Fibroblast of lung (primary cell): Measurements from ENCODE around the gene NELFB. TPM values are rescaled to one million over a fixed set of nuclear protein-coding genes. Genes with fewer than 3 reads are reported as not detected.

Source experiments
- DNase-seq, 2 donors: peaks; one replicate each; pipeline versions ENCODE4 v3.0.0 to v3.0.0-alpha.2; 2010; ENCODE audit warnings: low read depth in 2 of 2
- H2AFZ ChIP-seq: 2 replicates; pipeline ENCODE4 v1.5.1; 2012; ENCODE audit warnings: low read length, control low read depth, inconsistent platforms
- H3K27ac ChIP-seq: 2 replicates; pipeline ENCODE4 v1.5.1; 2011; ENCODE audit warnings: low read length, control low read depth; ENCODE audit not compliant: insufficient read depth
- H3K27me3 ChIP-seq: 2 replicates; pipeline ENCODE4 v1.5.1; 2011; ENCODE audit warnings: mild to moderate bottlenecking, low read length; ENCODE audit not compliant: control insufficient read depth, insufficient read depth
- H3K36me3 ChIP-seq: 2 replicates; pipeline ENCODE4 v1.5.1; 2011; ENCODE audit warnings: low read length; ENCODE audit not compliant: control insufficient read depth, insufficient read depth
- H3K4me1 ChIP-seq: 2 replicates; pipeline ENCODE4 v1.5.1; 2011; ENCODE audit warnings: low read length; ENCODE audit not compliant: control insufficient read depth, insufficient read depth; ENCODE audit errors: extremely low read depth
- H3K4me2 ChIP-seq: 2 replicates; pipeline ENCODE4 v1.5.1; 2011; ENCODE audit warnings: low read length, control low read depth; ENCODE audit not compliant: insufficient read depth; ENCODE audit errors: extremely low read depth
- H3K4me3 ChIP-seq, 4 experiments: fragments of 200-600 bp in 1 of 4; sonication (generic) in 1 of 4; replicated peaks in 1 of 4; 2 replicates each; pipeline ENCODE4 v1.5.1; 2011 to 2016; ENCODE audit warnings: low read length in 4 of 4, low read depth in 3 of 4, mild to moderate bottlenecking in 3 of 4, control low read depth in 2 of 4, inconsistent platforms in 1 of 4, mixed read lengths in 1 of 4; ENCODE audit not compliant: insufficient read depth in 1 of 4; ENCODE audit errors: control extremely low read depth in 1 of 4
- H3K79me2 ChIP-seq: 2 replicates; pipeline ENCODE4 v1.5.1; 2012; ENCODE audit warnings: mild to moderate bottlenecking, low read length, inconsistent platforms; ENCODE audit not compliant: control insufficient read depth, insufficient read depth
- H3K9ac ChIP-seq: 2 replicates; pipeline ENCODE4 v1.5.1; 2011; ENCODE audit warnings: mild to moderate bottlenecking, low read length, control low read depth; ENCODE audit not compliant: insufficient read depth
- H3K9me3 ChIP-seq: 2 replicates; pipeline ENCODE4 v1.5.1; 2012; ENCODE audit warnings: low read depth, low read length; ENCODE audit not compliant: control insufficient read depth, insufficient read depth
- H4K20me1 ChIP-seq: 2 replicates; pipeline ENCODE4 v1.5.1; 2011; ENCODE audit warnings: low read length; ENCODE audit not compliant: control insufficient read depth, insufficient read depth; ENCODE audit errors: extremely low read depth
- CTCF ChIP-seq, 2 donors: IDR thresholded peaks in 1 of 2; conservative IDR thresholded peaks in 1 of 2; 1 replicate in 1 of 2; 2 replicates in 1 of 2; pipeline ENCODE4 v1.5.1; 2011 to 2012; ENCODE audit warnings: low read length in 2 of 2, control low read depth in 1 of 2, inconsistent platforms in 1 of 2, low read depth in 1 of 2, mild to moderate bottlenecking in 1 of 2
- EZH2 ChIP-seq: IDR thresholded peaks from 2 replicates; pipeline ENCODE4 v1.5.1; 2012; ENCODE audit warnings: low read length, control low read depth, mild to moderate bottlenecking; ENCODE audit errors: missing control alignments
- polyA plus RNA-seq, 2 donors: library from polyadenylated mRNA; depleted of rRNA in 1 of 2; stranded (reverse) in 1 of 2; unstranded in 1 of 2; fragments of >200 nt; gene quantifications; 2 replicates each; pipeline ENCODE4 v1.2.1, GENCODE V29; 2011 to 2012; ENCODE audit warnings: missing spikeins in 1 of 2
- total RNA-seq: library from RNA; depleted of rRNA; stranded (reverse); fragments of >200 nt; gene quantifications from 2 replicates; pipeline ENCODE4 v1.2.1, GENCODE V29; 2014

The NELFB gene
- total and polyA plus RNA-seq, 2 donors (not counting 1 experiment from before 2014, with no cell fraction given): 23.5 to 50.0 TPM

DNA sequence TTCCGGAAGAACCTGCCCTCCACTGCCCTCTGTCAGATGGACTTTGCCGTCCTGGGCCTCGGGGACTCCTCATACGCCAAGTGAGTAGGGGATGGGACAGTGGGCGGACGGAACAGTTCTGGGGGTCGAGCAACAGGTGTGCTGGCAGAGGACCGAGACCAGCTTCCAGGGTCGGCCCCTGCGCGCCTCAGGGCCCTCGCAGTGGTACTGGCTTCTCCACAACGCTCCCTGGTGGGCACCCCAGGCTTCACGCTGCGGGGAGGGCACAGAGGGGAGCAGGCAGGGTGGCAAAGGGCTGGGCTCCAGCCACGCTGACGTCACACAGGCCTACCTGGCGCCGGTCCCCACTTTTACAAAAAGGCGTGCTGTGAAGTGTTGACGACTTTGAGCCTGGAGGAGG is 42.6 kb upstream of the NELFB start:
- H4K20me1 ChIP-seq: no peaks in the 10 kb centered on the region
- no peaks in the 10 kb centered on the region for H3K27me3 ChIP-seq
- no peak overlapping the region for H3K4me3 ChIP-seq
- peaks cover under 1% of the 10 kb centered on the region for H3K79me2 ChIP-seq
- no peak for DNase-seq
- no peak overlapping the region for H3K4me2 ChIP-seq
- peaks cover 17% of the 10 kb centered on the region for H3K36me3 ChIP-seq
- H3K9ac ChIP-seq: no peak overlapping the region
- no peak overlapping the region for H2AFZ ChIP-seq
- TF ChIP-seq CTCF (conservative IDR thresholded peaks at IDR 0.05 in 1 of 2, IDR thresholded peaks at IDR 0.05 in 1 of 2; ENCODE audit: low read depth in 1 of 2, low read length in 2 of 2) (no peak), EZH2 (no peak)
- H3K27ac ChIP-seq: no peak overlapping the region
- no peaks in the 10 kb centered on the region for H3K9me3 ChIP-seq
- H3K4me1 ChIP-seq: no peaks in the 10 kb centered on the region

DNA sequence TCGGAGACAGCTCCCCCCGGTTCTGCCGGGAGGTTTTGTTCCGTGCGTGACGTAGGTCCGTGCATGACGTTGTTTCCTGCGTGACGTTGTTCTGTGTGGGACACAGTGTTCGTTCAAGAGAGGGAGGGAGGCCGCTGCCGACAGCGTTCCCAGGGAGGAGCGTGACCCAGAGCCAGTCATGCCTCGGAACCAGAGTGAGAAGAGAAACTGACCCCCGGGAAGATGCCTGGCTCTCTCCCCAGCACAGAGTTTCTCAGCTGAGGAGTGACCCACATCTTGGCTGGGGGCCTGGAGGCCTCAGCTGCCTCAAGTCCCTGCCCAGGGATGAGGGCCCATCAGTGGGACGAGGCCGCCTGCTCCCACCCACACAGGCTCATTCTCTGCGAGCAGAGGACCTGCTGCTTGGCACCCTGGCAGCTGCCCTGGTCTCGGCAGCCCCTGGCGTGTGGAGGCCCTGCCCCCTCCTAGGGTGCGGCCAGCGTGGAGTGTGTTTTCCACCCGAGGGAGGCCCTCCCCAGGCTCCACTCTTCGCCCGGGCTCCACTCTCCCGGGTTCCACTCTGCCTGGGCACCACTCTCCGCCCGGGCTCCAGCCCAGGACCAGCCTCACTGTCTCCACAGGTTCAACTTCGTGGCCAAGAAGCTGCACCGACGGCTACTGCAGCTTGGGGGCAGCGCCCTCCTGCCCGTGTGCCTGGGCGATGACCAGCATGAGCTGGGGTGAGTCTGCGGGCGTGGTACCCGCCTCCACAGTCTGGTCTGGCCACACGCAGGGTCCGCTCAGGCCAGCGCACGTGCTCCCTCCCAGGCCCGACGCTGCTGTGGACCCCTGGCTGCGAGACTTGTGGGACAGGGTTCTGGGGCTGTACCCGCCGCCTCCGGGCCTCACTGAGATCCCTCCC is 41.7 kb upstream of the NELFB start:
- Histone ChIP-seq H3K27me3 (no peaks in the 10 kb centered on the region), H3K4me1 (no peaks in the 10 kb centered on the region), H3K27ac (no peak overlapping the region), H3K9me3 (no peaks in the 10 kb centered on the region), H3K79me2 (no peaks in the 10 kb centered on the region), H3K9ac (no peak overlapping the region), H3K4me2 (no peak overlapping the region), H3K36me3 (peaks cover 17% of the 10 kb centered on the region), H4K20me1 (no peaks in the 10 kb centered on the region), H2AFZ (no peak overlapping the region), H3K4me3 (no peak overlapping the region)
- DNase-seq: no peak
- TF ChIP-seq EZH2: no peak
- TF ChIP-seq CTCF (conservative IDR thresholded peaks at IDR 0.05 in 1 of 2, IDR thresholded peaks at IDR 0.05 in 1 of 2; ENCODE audit: low read depth in 1 of 2, low read length in 2 of 2): peak in 1 of 2 donors; percentile 19

- no peaks in the 10 kb centered on the region for H4K20me1 ChIP-seq
- no peaks in the 10 kb centered on the region for H3K9me3 ChIP-seq
- no peaks in the 10 kb centered on the region for H3K27me3 ChIP-seq
- no peak overlapping the region for H3K4me3 ChIP-seq
- peaks cover 19% of the 10 kb centered on the region for H3K36me3 ChIP-seq
- H3K9ac ChIP-seq: no peak overlapping the region
- H3K27ac ChIP-seq: no peak overlapping the region
- DNase-seq: no peak
- H3K4me2 ChIP-seq: no peak overlapping the region
- TF ChIP-seq EZH2 (no peak), CTCF (conservative IDR thresholded peaks at IDR 0.05 in 1 of 2, IDR thresholded peaks at IDR 0.05 in 1 of 2; ENCODE audit: low read depth in 1 of 2, low read length in 2 of 2) (no peak)
- peaks cover 5% of the 10 kb centered on the region for H3K4me1 ChIP-seq
- H3K79me2 ChIP-seq: no peaks in the 10 kb centered on the region
- no peak overlapping the region for H2AFZ ChIP-seq
Observed at GRCh38 chr9:137214620-137215019, 40.5 kb upstream of the NELFB start.
